Measurements from ENCODE around the gene FOLR1.

DNA sequence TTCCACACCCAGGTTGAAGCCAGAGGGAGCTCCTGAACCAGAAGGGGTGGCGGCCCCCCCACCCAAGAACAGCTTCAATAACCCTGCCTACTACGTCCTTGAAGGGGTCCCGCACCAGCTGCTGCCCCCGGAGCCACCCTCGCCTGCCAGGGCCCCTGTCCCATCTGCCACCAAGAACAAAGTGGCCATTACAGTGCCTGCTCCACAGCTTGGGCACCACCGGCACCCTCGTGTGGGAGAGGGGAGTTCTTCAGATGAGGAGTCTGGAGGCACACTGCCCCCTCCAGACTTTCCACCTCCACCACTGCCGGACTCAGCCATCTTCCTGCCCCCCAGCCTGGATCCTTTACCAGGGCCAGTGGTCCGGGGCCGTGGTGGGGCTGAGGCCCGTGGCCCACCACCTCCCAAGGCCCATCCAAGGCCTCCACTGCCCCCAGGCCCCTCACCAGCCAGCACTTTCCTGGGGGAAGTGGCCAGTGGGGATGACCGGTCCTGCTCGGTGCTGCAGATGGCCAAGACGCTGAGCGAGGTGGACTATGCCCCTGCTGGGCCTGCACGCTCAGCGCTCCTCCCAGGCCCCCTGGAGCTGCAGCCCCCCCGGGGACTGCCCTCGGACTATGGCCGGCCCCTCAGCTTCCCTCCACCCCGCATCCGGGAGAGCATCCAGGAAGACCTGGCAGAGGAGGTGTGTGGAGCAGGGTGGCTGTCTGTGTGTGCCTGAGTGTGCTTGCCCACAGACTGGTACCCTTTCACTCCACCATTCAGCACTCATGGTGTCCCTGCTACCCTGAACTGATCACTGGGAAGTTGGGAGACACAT, 45.4 kb downstream of the FOLR1 start:
- TF ChIP-seq, protein P1, sequence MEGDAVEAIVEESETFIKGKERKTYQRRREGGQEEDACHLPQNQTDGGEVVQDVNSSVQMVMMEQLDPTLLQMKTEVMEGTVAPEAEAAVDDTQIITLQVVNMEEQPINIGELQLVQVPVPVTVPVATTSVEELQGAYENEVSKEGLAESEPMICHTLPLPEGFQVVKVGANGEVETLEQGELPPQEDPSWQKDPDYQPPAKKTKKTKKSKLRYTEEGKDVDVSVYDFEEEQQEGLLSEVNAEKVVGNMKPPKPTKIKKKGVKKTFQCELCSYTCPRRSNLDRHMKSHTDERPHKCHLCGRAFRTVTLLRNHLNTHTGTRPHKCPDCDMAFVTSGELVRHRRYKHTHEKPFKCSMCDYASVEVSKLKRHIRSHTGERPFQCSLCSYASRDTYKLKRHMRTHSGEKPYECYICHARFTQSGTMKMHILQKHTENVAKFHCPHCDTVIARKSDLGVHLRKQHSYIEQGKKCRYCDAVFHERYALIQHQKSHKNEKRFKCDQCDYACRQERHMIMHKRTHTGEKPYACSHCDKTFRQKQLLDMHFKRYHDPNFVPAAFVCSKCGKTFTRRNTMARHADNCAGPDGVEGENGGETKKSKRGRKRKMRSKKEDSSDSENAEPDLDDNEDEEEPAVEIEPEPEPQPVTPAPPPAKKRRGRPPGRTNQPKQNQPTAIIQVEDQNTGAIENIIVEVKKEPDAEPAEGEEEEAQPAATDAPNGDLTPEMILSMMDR (IDR thresholded peaks at IDR 0.05) = no peak
- TF ChIP-seq POLR2A (IDR thresholded peaks at IDR 0.05) (no peak), POLR2AphosphoS5 (IDR thresholded peaks at IDR 0.05; ENCODE audit: insufficient read depth in 1 of 2, low read depth in 1 of 2) (no peak)
